G401.6 (cell line): Measurements from ENCODE around the gene SSRP1.
"Not testable (repeated sequence)": the region's sequence is repeated elsewhere in the genome, so short reads cannot be mapped to it uniquely, and the experiment has no call there.

Source experiments
- FAIRE-seq: peaks from 2 replicates; lab custom pipeline; 2012; peaks lifted over from hg19 to GRCh38; lab: Jason Lieb, UNC

Gene SSRP1

GRCh38 chr11:57297221-57297620, 38.5 kb downstream of the SSRP1 start:
- FAIRE-seq = no peak

- FAIRE-seq = not testable (repeated sequence)
These were observed 39.5 kb downstream of the SSRP1 start for GRCh38 chr11:57296205-57296604.

GRCh38 chr11:57294225-57295131, 41.2 kb downstream of the SSRP1 start:
- FAIRE-seq = no peak

- FAIRE-seq = no peak
These were observed 45.4 kb downstream of the SSRP1 start for GRCh38 chr11:57290288-57290687.

- no peak for FAIRE-seq
These were observed 46.7 kb downstream of the SSRP1 start for GRCh38 chr11:57288771-57289579.

GRCh38 chr11:57287884-57288283, 47.8 kb downstream of the SSRP1 start:
- no peak for FAIRE-seq

- no peak for FAIRE-seq
These were observed 52.3 kb downstream of the SSRP1 start for GRCh38 chr11:57283231-57283990.

GRCh38 chr11:57281546-57281945, 54.1 kb downstream of the SSRP1 start:
- FAIRE-seq = not testable (repeated sequence)

GRCh38 chr11:57279116-57279515, 56.6 kb downstream of the SSRP1 start:
- no peak for FAIRE-seq

GRCh38 chr11:57278721-57279095, 57.0 kb downstream of the SSRP1 start:
- FAIRE-seq = no peak

- peak; percentile 19 for FAIRE-seq
These were observed 57.6 kb downstream of the SSRP1 start for GRCh38 chr11:57277845-57278720.

- no peak for FAIRE-seq
These were observed 58.6 kb downstream of the SSRP1 start for GRCh38 chr11:57276971-57277675.

GRCh38 chr11:57276169-57276970, 59.3 kb downstream of the SSRP1 start:
- FAIRE-seq = no peak
